ENCODE measurements around the gene RETN.

Gene RETN

DNA sequence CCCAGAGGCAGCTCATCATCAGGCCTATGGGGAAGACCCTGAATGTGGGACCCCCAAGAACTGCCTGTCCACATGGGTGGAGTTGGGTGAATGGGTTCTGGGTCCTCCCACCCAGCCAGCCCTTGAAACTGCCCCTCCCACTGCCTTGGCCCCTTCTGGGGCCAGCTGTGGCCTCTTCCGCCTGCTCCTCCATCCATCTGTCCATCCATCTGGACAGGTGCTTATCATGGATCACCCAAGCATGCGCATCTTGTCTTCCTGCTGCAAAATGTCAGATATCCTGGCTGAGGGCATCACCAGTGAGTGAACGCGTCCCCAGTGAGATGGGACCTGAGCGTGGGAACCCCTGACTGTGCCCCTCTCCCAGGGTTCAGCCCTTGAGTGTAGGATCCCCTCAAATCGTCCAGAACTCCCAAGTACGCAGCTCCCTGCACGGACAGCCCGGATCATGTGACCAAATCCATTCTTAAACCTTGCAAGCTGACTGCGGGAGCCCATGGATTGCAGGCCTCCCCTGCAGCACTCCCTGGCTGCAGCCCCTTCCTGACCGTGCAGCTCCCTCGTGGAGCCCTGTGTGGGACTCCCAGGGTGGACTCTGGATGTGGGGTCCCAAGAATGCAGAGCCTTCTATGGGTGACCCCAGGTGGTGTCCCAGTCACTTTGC is 29.9 kb upstream of the RETN start:
- DNase-seq = no peak

GRCh38 chr19:7639863-7640348 is 28.9 kb upstream of the RETN start:
- DNase-seq = no peak

- DNase-seq = no peak
Measured at GRCh38 chr19:7640803-7641202, 28.0 kb upstream of the RETN start.

DNA sequence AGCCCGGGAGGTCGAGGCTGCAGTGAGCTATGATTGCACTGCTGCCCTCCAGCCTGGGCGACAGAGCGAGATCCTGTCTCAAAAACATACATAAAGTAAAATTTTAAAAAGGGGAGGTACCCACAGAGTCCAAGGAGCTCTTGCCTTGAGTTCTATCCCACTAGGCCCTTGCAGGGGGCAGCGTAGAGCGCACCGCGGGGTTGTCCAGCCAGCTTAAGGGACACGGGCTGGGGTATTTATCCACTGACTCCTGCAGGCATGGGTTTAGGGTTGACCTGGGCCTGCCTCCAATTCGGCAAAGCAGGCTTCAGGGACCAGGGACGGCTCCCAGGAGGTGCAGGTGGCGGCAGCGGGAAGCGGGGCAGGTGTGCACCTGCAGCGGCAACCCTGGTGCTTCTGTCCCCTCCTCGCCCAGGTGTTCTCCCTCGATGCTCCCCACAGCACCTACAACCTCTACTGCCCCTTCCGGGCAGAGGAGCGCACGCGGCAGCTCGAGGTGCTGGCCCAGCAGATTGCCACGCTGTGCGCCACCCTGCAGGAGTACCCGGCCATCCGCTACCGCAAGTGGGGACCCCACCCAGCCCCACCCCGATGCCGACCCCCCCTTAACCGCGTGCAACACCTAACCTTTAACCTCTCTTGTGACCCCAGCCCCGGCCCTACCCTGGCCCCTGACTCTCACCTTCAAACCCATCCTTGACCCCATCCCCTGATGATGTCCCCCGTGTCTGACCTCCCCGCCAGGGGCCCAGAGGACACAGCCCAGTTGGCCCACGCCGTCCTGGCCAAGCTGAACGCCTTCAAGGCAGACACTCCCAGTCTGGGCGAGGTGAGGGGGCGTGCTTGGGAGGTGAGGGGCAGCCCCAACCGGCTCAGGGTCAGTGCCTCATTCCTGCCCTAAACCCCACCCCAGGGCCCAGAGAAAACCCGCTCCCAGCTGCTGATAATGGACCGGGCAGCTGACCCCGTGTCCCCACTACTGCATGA is 27.3 kb upstream of the RETN start:
- no peak for DNase-seq

DNA sequence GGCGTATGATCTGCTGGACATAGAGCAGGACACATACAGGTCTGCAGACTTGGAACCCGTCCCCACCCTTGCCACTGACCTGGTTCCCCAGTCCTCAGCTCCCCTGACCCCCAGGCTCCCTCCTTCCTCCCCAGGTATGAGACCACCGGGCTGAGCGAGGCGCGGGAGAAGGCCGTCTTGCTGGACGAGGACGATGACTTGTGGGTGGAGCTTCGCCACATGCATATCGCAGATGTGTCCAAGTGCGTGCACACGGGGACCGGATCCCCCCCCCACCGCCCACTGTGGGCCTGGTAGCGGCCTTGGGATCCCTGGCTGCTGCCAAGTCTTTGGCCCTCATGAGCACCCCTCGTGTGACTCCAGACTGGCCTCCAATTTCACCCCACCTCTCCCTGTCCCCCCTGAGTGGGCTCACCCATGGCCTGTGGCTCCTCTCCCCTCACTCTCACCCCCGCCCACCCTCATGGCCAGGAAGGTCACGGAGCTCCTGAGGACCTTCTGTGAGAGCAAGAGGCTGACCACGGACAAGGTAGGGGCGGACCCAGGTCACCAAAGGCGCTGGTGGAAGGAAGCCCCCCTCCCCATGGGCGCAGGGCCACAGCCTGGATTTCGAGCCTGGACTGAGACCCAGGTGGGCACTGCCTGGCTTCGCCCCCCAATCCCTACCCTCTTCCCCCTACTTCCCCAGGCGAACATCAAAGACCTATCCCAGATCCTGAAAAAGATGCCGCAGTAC is 26.4 kb upstream of the RETN start:
- DNase-seq = no peak

DNA sequence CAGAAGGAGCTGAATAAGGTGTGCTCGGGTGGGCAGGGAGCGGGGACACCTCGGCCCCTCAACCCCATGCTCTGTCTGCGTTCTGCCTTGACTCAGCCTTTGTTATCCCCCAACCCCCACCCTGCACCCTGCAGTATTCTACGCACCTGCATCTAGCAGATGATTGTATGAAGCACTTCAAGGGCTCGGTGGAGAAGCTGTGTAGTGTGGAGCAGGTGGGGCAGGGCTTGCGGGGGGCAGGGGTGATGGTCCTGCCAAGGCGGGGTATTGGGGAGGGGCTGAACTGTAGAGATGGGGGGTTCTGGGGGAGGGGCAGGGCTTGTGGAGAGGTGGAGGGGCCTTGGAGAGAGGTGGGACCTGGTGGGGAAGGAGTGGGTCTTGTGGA is 25.8 kb upstream of the RETN start:
- DNase-seq = no peak

- peak; percentile 19 for DNase-seq
Measured at GRCh38 chr19:7643629-7644549, 25.0 kb upstream of the RETN start.

GRCh38 chr19:7644550-7644877 is 24.3 kb upstream of the RETN start:
- no peak for DNase-seq

- no peak for DNase-seq
Measured at GRCh38 chr19:7645163-7645562, 23.7 kb upstream of the RETN start.

DNA sequence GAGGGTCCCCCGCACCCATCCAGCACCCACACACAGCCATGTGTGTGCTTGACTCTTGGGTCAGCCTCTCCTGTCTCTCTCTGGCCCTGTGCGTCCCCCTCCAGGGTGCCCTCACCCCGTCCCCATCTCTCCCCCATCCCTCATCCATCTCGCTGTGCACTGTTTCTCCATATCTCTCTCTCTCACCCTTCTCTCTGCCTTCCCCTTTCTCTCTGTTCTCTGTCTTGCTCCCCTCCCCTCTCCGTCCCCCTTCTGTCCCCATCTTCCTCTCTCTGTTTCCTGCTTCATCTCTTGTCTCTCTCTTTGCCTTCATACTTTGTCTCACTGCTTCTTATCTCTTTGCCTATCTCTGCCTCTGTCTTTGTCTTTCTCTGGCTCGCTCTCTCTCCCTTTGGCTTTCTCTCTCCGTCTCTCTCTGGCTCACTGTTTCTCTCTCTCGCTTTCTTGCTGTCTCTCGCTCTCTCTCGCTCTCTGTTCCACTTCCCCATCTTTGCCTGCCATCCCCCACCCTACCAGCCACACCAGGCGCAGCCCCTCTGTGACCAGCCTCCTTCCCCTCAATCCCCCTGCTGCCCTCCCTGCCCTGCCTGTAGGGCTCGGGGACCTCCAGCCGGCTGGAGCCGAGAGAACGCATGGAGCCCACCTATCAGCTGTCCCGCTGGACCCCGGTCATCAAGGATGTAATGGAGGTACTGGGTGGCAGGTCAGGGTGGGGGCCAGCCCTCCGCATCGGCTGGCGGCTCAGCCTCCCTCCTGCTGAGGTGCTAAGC is 23.0 kb upstream of the RETN start:
- DNase-seq = no peak

GRCh38 chr19:7646426-7646700 is 22.5 kb upstream of the RETN start:
- no peak for DNase-seq

DNA sequence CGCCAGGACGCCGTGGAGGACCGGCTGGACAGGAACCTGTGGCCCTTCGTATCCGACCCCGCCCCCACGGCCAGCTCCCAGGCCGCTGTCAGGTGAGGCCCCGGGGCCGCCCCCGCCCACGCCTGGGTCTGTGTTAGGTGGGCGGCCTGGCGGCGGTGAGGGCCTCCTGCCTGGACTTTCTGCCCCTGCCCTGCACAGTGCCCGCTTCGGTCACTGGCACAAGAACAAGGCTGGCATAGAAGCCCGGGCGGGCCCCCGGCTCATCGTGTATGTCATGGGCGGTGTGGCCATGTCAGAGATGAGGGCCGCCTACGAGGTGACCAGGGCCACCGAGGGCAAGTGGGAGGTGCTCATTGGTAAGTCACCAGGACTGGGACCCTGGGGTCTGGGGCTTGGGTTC is 21.7 kb upstream of the RETN start:
- no peak for DNase-seq

- DNase-seq = no peak
Measured at GRCh38 chr19:7648265-7649014, 20.4 kb upstream of the RETN start.

DNA sequence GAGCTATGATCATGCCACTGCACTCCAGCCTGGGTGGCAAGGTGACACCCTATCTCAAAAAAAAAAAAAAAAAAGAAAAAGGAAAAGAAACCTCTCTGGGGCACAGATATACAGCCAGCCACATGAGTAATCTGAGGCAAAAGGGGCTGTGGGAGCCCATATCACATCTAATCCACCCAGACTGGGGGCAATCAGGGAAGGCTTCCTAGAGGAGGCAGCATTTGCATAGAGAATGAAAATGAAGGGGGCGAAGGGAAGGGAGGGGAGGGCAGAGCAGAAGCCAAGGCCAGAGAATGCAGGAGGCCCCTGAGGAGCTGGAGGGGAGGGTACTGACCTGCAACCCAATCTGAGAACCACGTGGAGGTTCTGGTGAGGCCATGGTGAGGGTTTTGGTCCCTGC is 18.7 kb upstream of the RETN start:
- DNase-seq = no peak

DNA sequence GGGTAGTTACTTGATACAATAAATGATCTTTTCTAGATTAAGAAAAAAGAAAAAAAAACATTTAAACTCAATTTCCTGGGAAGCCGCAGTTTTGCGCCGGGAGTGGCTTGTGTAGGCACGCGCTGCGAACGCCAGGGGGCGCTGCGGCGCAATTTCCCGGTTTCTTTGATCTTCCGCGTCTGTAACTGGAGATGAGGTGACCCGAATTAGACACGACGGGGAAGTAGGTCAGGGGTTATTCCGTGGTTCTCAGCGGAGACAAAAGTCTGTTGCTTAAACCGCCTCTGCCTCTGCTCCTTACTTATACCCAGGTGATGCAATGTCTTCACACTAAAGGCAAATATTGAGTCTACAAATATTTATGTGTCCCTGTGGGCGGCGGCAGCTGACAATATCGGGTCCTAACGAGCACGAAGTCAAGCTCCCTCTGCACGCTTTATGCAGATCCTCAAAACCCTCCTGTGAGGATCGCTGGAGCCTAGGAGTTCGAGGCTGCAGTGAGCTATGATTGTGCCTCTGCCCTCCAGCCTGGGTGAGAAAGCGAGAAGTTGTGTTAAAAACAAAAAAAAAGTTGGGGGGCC is 16.7 kb upstream of the RETN start:
- peak; percentile 86 for DNase-seq

GRCh38 chr19:7654401-7654800 is 14.4 kb upstream of the RETN start:
- DNase-seq = no peak

DNA sequence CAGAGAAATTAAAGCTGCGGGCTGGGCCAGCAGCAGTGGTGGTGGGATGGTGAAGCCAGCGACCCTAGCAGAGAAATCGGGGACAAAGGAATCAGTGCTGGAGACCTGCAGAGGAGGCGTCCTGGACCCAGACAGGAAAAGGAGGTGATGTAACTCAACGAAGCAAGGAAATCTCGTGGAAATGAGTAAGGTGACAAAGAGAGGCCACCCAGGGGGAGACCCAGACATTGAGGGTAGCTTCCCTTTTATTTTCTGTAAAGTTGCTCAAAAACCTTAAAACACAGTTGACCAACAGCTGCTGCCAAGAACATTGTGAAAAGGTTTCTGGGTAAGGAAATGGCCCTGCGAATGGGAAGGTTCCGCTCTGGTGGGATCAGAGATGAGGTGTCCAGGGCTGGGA is 13.3 kb upstream of the RETN start:
- DNase-seq = no peak

- DNase-seq = no peak
Measured at GRCh38 chr19:7657131-7657751, 11.6 kb upstream of the RETN start.

DNA sequence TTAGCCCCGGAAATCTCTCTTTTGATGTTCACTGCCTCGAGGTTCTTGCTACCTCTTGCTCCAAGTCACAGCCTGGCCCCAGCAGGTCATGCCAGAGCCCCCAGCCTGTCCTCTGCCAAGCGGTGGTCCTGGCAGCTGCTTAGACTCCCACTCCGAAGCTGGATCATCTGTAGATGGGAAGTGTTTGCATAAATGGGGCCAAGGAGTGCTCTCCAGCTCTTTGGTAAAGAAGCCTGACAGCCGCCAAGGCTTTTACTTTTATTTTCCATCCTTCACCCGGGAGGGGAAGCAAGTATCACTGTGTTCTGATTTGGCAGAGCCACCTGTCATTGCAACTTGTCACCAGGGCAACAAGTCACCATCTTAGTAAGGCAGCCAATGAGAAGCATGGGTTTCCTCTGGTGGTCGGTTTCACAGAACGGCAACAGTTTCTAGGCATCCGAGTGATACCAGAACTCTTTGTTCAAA is 10.6 kb upstream of the RETN start:
- no peak for DNase-seq
